Keratinocyte (primary cell): Measurements from ENCODE around the gene VSIR.

Source experiments
- EZH2 ChIP-seq: IDR thresholded peaks from one replicate; pipeline ENCODE4 v1.6.1; 2012; ENCODE audit warnings: inconsistent platforms, mild to moderate bottlenecking, low read length, moderate library complexity
- TF ChIP-seq, protein P1 (sequence below), 3 experiments: IDR thresholded peaks in 1 of 3; conservative IDR thresholded peaks in 1 of 3; optimal IDR thresholded peaks in 1 of 3; 2 replicates in 2 of 3; 3 replicates in 1 of 3; pipeline versions ENCODE3 to v1.5.1; 2011; ENCODE audit warnings: low read length in 3 of 3, mild to moderate bottlenecking in 3 of 3, moderate library complexity in 2 of 3, control low read depth in 1 of 3, inconsistent platforms in 1 of 3; ENCODE audit not compliant: insufficient read depth in 2 of 3; ENCODE audit errors: extremely low read depth in 1 of 3

- TF ChIP-seq, protein P1, sequence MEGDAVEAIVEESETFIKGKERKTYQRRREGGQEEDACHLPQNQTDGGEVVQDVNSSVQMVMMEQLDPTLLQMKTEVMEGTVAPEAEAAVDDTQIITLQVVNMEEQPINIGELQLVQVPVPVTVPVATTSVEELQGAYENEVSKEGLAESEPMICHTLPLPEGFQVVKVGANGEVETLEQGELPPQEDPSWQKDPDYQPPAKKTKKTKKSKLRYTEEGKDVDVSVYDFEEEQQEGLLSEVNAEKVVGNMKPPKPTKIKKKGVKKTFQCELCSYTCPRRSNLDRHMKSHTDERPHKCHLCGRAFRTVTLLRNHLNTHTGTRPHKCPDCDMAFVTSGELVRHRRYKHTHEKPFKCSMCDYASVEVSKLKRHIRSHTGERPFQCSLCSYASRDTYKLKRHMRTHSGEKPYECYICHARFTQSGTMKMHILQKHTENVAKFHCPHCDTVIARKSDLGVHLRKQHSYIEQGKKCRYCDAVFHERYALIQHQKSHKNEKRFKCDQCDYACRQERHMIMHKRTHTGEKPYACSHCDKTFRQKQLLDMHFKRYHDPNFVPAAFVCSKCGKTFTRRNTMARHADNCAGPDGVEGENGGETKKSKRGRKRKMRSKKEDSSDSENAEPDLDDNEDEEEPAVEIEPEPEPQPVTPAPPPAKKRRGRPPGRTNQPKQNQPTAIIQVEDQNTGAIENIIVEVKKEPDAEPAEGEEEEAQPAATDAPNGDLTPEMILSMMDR (optimal IDR thresholded peaks at IDR 0.05 in 1 of 3, IDR thresholded peaks at IDR 0.05 in 1 of 3, conservative IDR thresholded peaks at IDR 0.05 in 1 of 3; ENCODE audit: extremely low read depth in 1 of 3, insufficient read depth in 2 of 3, low read length in 3 of 3) = no peak
- TF ChIP-seq EZH2 = no peak
These were observed 50.0 kb downstream of the VSIR start for GRCh38 chr10:71723311-71723710.
